Measurements from ENCODE around the gene GPR62.

The GPR62 gene

DNA sequence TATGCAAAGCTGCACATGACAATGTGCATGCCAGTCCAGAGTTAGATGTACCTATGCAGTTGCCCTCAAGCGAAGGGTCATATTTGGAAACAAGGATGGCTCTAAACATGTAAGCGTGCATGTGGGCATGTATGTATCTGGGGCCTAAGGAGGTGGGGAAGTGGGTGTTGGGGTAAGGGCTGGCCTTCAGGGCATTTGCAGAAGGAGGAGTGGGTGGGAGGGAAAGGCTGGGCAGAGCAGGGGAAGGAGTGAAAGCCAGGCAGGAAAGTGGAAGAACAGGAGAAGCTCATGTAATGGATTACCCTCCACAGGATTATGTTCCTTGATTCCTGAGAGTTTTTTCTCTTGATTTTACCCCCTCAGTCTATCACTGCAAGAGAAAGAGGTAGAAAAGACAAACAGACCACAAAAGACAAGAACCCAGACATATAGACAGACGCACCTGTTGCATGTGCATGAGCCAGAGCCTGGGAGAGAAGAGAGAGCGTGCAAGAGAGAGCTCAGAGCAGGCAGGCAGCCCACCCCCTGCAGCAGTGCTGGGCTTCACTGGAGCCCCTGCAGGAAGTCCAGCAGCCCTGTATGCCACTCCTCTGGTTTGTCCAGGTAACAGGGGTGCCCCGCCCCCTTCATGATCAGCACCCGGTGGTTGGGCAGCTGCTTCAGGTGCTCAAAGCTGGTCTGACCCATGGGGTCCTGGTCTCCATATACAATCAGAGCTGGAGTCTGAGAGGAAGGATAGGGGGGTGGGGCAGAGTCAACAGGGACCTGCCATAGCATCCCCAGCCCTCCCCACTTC lies 13.9 kb downstream of the GPR62 start:
- in situ Hi-C loops (cut with MboI; ENCODE audit: low sequenced_read_pairs), result no loop called here

DNA sequence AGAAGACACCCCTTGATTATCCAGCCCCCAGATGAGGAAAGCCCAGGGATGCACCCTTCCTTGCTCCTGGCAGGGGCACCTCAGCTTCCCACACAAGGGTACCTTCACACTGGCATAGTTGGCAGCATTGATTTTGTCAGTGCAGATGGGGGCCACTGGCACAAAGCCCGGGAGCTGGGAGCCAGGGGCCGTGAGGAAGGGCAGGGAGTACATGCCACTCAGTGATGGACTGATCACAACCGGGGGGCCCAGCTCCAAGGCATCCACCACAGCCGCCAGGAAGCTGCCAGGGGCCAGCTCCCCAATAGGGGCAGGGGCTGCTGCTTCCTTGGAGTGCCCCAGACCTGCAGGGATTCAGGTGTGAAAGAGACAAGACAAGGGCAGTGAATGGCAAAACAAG lies 14.7 kb downstream of the GPR62 start:
- in situ Hi-C loops (cut with MboI; ENCODE audit: low sequenced_read_pairs), result no loop called here

- in situ Hi-C loops (cut with MboI; ENCODE audit: low sequenced_read_pairs), result no loop called here
Measured at GRCh38 chr3:51970606-51971300, 15.6 kb downstream of the GPR62 start.

GRCh38 chr3:51971350-51971749 lies 16.2 kb downstream of the GPR62 start:
- in situ Hi-C loops (cut with MboI; ENCODE audit: low sequenced_read_pairs), result no loop called here

- in situ Hi-C loops (cut with MboI; ENCODE audit: low sequenced_read_pairs), result no loop called here
Measured at GRCh38 chr3:51974277-51974962, 19.2 kb downstream of the GPR62 start.

DNA sequence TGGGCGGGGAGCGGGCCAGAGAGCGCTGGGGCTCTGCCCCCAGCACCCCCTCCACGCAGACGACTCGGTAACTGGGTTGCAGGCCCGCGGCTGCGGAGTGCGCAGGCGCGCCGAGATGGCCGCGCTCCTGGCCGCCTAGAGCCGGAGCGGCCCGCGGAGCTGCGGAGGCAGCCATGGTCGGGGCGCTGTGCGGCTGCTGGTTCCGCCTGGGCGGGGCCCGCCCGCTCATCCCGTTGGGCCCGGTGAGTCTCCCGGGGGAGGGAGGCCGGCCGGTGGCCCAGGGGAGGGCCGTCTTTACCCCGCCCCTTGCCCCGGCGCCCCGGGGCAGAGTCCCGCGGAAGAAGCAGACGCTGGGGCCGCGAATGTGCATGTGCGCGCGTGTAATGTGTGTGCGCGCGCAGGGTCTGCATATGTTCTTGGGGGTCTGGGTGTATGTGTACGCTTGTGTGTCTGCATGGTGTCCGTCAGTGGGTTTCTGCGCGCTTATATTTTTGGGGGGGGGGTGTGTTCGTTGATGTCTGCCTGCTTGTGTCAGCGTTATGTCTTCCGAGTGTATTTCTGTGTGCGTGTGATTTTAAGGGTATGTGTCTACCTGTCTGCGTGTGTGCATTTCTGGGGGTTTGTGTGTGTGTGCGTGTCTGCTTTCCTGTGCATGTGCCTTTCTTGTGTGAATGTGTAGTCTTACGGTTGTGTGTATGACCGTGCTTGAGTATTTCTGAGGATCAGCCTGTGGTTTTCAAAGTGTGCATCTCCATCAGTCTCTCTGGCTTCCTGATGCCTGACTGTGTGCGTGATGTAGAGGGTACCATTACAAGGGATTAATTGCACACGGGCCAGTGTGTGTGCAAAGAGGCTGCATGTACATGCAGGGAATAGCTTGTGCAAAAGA lies 20.0 kb downstream of the GPR62 start, which contains the start of gene ABHD14A:
TSS of gene ABHD14A (plus strand) at position 102 of the 889 bp plus-strand sequence. CDS start at position 174, 72 bp downstream.
- in situ Hi-C loops (cut with MboI; ENCODE audit: low sequenced_read_pairs), result no loop called here

GRCh38 chr3:51975852-51976549 lies 20.8 kb downstream of the GPR62 start:
- in situ Hi-C loops (cut with MboI; ENCODE audit: low sequenced_read_pairs), result no loop called here

DNA sequence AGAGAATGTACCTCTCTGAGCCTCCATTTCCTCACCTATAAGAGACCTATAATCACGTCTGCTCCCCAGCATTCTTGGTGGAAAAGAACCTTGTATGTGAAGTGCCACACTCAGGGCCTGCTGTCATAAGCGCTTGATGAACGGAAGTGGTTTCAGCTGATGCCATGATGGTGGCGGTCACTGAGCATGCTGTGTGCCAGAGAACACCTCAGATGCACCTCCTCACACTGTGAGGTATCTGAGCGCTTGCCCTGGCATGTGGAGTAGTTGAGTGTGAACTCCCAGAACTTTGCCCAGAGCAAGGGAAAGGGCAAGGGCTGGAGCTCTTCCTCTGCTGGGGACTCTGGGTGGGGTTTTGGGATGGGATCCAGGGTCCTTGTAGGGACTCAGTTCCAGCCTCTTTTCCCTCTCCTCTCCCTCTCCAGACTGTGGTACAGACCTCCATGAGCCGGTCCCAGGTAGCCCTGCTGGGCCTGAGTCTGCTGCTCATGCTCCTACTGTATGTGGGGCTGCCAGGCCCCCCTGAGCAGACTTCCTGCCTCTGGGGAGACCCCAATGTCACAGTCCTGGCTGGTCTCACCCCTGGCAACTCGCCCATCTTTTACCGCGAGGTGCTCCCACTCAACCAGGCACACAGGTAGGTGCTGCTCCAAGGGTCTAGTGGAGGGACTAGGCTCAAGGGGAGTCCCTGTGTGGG lies 22.4 kb downstream of the GPR62 start:
- in situ Hi-C loops (cut with MboI; ENCODE audit: low sequenced_read_pairs), result no loop called here

- in situ Hi-C loops (cut with MboI; ENCODE audit: low sequenced_read_pairs), result no loop called here
Measured at GRCh38 chr3:51978143-51978502, 22.9 kb downstream of the GPR62 start.

GRCh38 chr3:51980253-51980652 lies 25.1 kb downstream of the GPR62 start:
- in situ Hi-C loops (cut with MboI; ENCODE audit: low sequenced_read_pairs), result no loop called here

DNA sequence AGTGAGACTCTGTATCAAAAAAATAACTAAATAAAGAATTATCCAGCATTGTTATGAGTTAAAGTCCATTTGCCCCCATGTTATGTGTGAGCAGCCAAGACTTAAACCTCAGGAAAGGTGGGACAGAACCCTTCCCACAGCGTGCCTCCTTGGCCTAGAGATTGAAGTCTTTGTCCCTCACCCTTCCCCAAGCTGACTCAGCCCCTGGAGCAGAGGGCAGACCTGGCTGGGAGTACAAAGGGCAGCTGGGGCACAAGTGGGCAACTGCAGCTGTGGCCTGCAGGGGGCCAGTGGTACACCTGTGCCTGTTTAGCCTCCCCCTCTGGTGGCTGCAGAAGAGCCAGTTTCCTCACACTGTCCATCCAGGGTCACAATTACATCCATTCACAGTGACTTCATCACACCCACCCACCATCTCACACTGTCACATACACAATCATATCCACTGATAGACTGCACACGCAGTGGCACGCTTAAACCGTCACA lies 27.2 kb downstream of the GPR62 start:
- in situ Hi-C loops (cut with MboI; ENCODE audit: low sequenced_read_pairs), result no loop called here

GRCh38 chr3:51982838-51983577 lies 27.8 kb downstream of the GPR62 start, which contains the start of gene ACY1:
TSS of gene ACY1 (plus strand) at chr3:51983535. CDS start at chr3:51984065, 530 bp downstream.
- in situ Hi-C loops (cut with MboI; ENCODE audit: low sequenced_read_pairs), result no loop called here

DNA sequence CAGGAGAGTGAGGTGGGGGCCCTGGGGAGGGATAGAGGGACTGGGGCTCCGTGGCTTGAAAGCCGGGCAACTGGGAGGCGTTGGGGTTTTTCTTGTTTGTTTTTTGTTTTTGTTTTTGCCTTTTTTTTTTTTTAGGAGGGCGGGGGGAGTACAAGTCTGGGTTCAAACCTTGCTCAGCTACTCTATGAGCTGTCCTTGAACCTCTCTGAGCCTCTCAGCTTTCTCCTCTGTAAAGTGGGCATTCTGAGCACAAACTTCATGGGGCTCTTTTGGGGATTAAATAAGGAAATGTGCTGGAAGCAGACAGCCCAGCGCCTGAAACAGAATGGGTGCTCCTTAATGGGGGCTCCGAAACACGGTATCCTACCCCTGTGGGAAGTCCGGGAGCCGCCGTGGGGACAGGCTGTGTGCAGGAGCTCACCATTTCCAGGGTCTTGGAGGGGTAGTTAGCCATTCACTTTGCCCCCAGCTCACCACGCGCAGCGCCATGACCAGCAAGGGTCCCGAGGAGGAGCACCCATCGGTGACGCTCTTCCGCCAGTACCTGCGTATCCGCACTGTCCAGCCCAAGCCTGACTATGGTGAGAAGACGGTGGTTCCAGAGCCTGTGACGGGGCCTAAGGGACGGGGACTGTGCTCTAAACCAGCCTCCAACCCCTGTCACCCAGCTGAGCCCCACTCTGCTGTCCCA lies 28.5 kb downstream of the GPR62 start:
- in situ Hi-C loops (cut with MboI; ENCODE audit: low sequenced_read_pairs), result no loop called here

GRCh38 chr3:51984269-51984647 lies 29.1 kb downstream of the GPR62 start:
- in situ Hi-C loops (cut with MboI; ENCODE audit: low sequenced_read_pairs), result no loop called here

DNA sequence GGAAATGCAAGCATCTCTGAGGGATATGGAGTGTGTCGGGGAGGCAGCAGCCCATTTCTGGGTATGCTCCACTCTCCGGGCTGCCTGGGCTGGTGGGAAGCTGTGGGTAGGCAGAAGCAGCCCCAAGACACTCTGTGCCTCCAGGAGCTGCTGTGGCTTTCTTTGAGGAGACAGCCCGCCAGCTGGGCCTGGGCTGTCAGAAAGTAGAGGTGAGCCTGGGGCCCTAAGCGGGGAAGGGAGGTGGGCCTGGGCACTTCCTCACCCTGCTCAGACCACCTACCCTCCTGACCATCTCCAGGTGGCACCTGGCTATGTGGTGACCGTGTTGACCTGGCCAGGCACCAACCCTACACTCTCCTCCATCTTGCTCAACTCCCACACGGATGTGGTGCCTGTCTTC lies 29.9 kb downstream of the GPR62 start:
- in situ Hi-C loops (cut with MboI; ENCODE audit: low sequenced_read_pairs), result no loop called here

GRCh38 chr3:51986010-51986947 lies 31.1 kb downstream of the GPR62 start:
- in situ Hi-C loops (cut with MboI; ENCODE audit: low sequenced_read_pairs), result no loop called here

- in situ Hi-C loops (cut with MboI; ENCODE audit: low sequenced_read_pairs), result no loop called here
Measured at GRCh38 chr3:51987568-51987967, 32.4 kb downstream of the GPR62 start.

Data from hTERT RPE-1 (cell line).